RCC 7860 (cell line): ENCODE results near the gene OR5M8.

Source experiments
- DNase-seq: peaks from one replicate; pipeline ENCODE4 v3.0.0-alpha.2; 2015; ENCODE audit warnings: low spot score
- FAIRE-seq: peaks from 2 replicates; lab custom pipeline; 2012; peaks lifted over from hg19 to GRCh38; lab: Jason Lieb, UNC

OR5M8 gene

GRCh38 chr11:56491270-56491669 is at the start of gene OR5M8:
Gene OR5M8 (minus strand): TSS chr11:56491370. CDS start chr11:56491370, 0 bp downstream.
- no peak for FAIRE-seq
- no peak for DNase-seq

GRCh38 chr11:56533054-56533740 is 42.0 kb upstream of the OR5M8 start:
- no peak for FAIRE-seq
- no peak for DNase-seq

- no peak for FAIRE-seq
- DNase-seq: no peak
Observed at GRCh38 chr11:56531856-56532255, 40.7 kb upstream of the OR5M8 start.

GRCh38 chr11:56522008-56522407 is 30.8 kb upstream of the OR5M8 start:
- no peak for FAIRE-seq
- no peak for DNase-seq

GRCh38 chr11:56513280-56513679 is 22.1 kb upstream of the OR5M8 start:
- FAIRE-seq (no peak), DNase-seq (no peak)

- DNase-seq (no peak), FAIRE-seq (no peak)
Observed at GRCh38 chr11:56509439-56509838, 18.3 kb upstream of the OR5M8 start.

- DNase-seq (no peak), FAIRE-seq (no peak)
Observed at GRCh38 chr11:56497010-56497409, 5.8 kb upstream of the OR5M8 start.

- FAIRE-seq: no peak
Observed at GRCh38 chr11:56495117-56495516, 3.9 kb upstream of the OR5M8 start.

GRCh38 chr11:56486801-56487200 is 4.4 kb downstream of the OR5M8 start:
- DNase-seq: no peak
- FAIRE-seq: no peak

More at GRCh38 chr11:56495117-56495516, 3.9 kb upstream of the OR5M8 start:
- DNase-seq: no peak

- FAIRE-seq: no peak
- DNase-seq: no peak
Observed at GRCh38 chr11:56474729-56475235, 16.4 kb downstream of the OR5M8 start.

GRCh38 chr11:56473252-56473651 is 17.9 kb downstream of the OR5M8 start, which contains the start of gene OR5M3:
Gene OR5M3 (minus strand): TSS chr11:56473352. CDS start chr11:56470497, 2,855 bp downstream.
- no peak for FAIRE-seq
- no peak for DNase-seq

- FAIRE-seq: no peak
Observed at GRCh38 chr11:56457076-56457475, 34.1 kb downstream of the OR5M8 start.

GRCh38 chr11:56453521-56453920 is 37.6 kb downstream of the OR5M8 start:
- FAIRE-seq: no peak
- no peak for DNase-seq

More at GRCh38 chr11:56457076-56457475, 34.1 kb downstream of the OR5M8 start:
- DNase-seq: no peak
